ENCODE results near the gene MXD1. TPM values are rescaled to one million over a fixed set of nuclear protein-coding genes. Genes with fewer than 3 reads are reported as not detected.

MXD1 gene
- total RNA-seq, 1 donor, result 5.2 TPM

- no peak for TF ChIP-seq CTCF (IDR thresholded peaks at IDR 0.05; ENCODE audit: insufficient read depth, low read depth, low read length)
- H3K4me3 ChIP-seq (ENCODE audit: low read depth, low read length), result no peak overlapping the region
- DNase-seq (ENCODE audit: low read depth), result no peak
These were observed 39.2 kb downstream of the MXD1 start for GRCh38 chr2:69954084-69954483.

- no peak overlapping the region for H3K4me3 ChIP-seq (ENCODE audit: low read depth, low read length)
- no peak for DNase-seq (ENCODE audit: low read depth)
These were observed 40.1 kb downstream of the MXD1 start for GRCh38 chr2:69955029-69955428.

GRCh38 chr2:69956475-69956979 is 41.6 kb downstream of the MXD1 start:
- no peak for TF ChIP-seq CTCF (IDR thresholded peaks at IDR 0.05; ENCODE audit: insufficient read depth, low read depth, low read length)
- no peak overlapping the region for H3K4me3 ChIP-seq (ENCODE audit: low read depth, low read length)
- DNase-seq (ENCODE audit: low read depth), result no peak

More at GRCh38 chr2:69955029-69955428, 40.1 kb downstream of the MXD1 start:
- no peak for TF ChIP-seq CTCF (IDR thresholded peaks at IDR 0.05; ENCODE audit: insufficient read depth, low read depth, low read length)

- no peak for DNase-seq (ENCODE audit: low read depth)
- no peak overlapping the region for H3K4me3 ChIP-seq (ENCODE audit: low read depth, low read length)
- no peak for TF ChIP-seq CTCF (IDR thresholded peaks at IDR 0.05; ENCODE audit: insufficient read depth, low read depth, low read length)
These were observed 43.1 kb downstream of the MXD1 start for GRCh38 chr2:69957965-69958364.

- no peak for TF ChIP-seq CTCF (IDR thresholded peaks at IDR 0.05; ENCODE audit: insufficient read depth, low read depth, low read length)
- no peak overlapping the region for H3K4me3 ChIP-seq (ENCODE audit: low read depth, low read length)
- no peak for DNase-seq (ENCODE audit: low read depth)
These were observed 43.6 kb downstream of the MXD1 start for GRCh38 chr2:69958480-69958879.

GRCh38 chr2:69959425-69959824 is 44.5 kb downstream of the MXD1 start:
- H3K4me3 ChIP-seq (ENCODE audit: low read depth, low read length), result no peak overlapping the region
- no peak for DNase-seq (ENCODE audit: low read depth)
- TF ChIP-seq CTCF (IDR thresholded peaks at IDR 0.05; ENCODE audit: insufficient read depth, low read depth, low read length), result no peak

- no peak for TF ChIP-seq CTCF (IDR thresholded peaks at IDR 0.05; ENCODE audit: insufficient read depth, low read depth, low read length)
- no peak for DNase-seq (ENCODE audit: low read depth)
These were observed 45.9 kb downstream of the MXD1 start for GRCh38 chr2:69960821-69961220.

More at GRCh38 chr2:69960821-69961220, 45.9 kb downstream of the MXD1 start:
- no peak overlapping the region for H3K4me3 ChIP-seq (ENCODE audit: low read depth, low read length)
